GM18867 (cell line): Measurements from ENCODE around the gene KCNH4.
"Not testable (repeated sequence)": the region's sequence is repeated elsewhere in the genome, so short reads cannot be mapped to it uniquely, and the experiment has no call there.

Experiments
- ATAC-seq: cut with Tn5 transposase; IDR thresholded peaks from one replicate; pipeline ENCODE4 v1.9.1; 2021; ENCODE audit warnings: mild to moderate bottlenecking, moderate library complexity; ENCODE audit not compliant: unreplicated experiment

KCNH4 gene

DNA sequence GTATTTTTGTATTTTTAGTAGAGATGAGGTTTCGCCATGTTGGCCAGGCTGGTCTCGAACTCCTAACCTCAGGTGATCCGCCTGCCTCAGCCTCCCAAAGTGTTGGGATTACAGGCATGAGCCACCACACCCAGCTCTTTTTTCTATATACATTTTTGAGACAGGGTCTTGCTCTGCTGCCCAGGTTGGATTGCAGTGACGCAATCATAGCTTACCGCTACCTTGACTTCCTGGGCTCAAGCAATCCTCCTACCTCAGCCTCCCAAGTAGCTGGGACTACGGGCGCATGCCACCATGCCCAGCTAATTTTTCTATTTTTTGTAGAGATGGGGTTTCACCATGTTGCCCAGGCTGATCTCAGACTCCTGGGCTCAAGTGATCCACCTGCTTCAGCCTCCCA lies 40.3 kb downstream of the KCNH4 start:
- not testable (repeated sequence) for ATAC-seq

GRCh38 chr17:42138749-42139492 lies 42.0 kb downstream of the KCNH4 start:
- no peak for ATAC-seq

DNA sequence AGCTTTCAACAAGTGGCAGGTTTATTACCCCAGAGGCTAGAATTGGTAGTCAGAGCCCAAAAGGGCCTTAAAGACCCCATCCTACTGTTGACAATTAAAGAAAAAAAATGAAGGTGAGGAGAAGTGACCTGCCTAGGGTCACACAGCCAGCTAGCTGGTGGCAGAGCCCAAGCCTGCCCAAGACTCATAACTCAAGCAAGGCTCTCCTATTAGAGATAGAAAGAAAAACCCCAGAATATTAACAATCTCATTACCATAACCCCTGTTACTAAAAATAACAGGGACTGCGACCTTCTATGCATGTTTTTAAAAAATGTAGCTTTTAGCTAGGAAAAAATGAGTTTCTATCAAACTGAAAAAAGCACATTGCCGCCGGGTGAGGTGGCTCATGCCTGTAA lies 44.3 kb downstream of the KCNH4 start:
- ATAC-seq: no peak

- no peak for ATAC-seq
Measured at GRCh38 chr17:42135664-42136653, 45.0 kb downstream of the KCNH4 start.

DNA sequence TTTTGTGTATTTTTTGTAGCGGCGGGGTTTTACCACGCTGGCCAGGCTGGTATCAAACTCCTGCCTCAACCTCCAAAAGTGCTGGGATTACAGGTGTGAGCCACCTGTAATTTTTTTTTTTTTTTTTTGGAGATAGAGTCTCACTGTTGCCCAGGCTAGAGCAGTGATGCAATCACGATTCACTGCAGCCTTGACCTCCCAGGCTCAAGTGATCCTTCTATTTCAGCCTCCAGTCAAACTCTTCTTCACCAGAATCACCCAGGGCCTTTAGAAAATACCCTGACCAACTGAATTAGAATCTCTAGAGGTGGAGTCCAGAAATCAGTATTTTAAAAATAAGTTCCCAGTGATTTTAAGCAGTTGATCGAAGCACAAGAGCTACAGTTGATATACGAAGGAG lies 45.8 kb downstream of the KCNH4 start:
- ATAC-seq: no peak

GRCh38 chr17:42133461-42134041 lies 47.4 kb downstream of the KCNH4 start:
- peak; percentile 70 for ATAC-seq

DNA sequence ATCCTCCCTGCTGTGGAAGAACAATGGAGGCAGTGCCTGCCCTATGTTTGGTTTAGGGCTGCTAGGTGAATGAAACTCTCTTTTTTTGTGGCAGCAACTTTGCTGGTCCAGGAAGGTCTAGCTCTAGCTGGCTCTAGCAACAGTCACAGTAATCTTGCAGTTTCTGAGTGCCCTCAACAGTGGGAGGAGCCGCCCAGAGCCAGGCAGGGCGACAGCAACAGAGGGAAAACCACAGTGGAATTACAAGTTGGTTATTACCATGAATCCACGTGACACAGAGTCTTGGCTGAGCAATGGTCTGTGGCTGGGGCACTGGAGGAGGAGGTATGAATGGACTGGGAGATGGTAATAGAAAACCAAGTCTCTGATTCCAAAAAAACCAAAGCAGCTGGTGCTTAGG lies 48.0 kb downstream of the KCNH4 start:
- ATAC-seq: peak; percentile 26

DNA sequence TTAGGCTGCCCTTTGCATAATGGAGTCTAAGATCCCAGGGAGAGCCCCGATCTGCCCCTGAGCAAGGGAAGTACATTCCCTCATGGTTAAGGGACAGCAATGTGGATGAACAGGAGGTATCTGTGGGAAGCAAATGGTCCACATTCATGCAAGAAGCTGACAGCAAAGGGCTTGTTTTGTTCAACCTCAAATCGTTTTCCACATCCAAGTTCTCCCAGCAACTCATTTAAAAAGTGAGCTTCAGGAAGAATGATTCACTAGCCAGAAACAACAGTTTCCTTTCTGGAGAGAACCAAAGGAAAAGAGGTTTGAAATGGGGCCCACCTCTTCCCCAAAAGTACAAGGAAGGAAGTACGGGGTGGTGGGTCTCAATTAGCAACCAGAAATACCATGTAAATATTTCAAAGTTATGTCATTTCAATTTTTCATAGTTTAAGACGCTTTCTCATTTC lies 48.9 kb downstream of the KCNH4 start:
- ATAC-seq: no peak

GRCh38 chr17:42131232-42131631 lies 49.7 kb downstream of the KCNH4 start:
- ATAC-seq: no peak

GRCh38 chr17:42130310-42130936 lies 50.5 kb downstream of the KCNH4 start:
- no peak for ATAC-seq

DNA sequence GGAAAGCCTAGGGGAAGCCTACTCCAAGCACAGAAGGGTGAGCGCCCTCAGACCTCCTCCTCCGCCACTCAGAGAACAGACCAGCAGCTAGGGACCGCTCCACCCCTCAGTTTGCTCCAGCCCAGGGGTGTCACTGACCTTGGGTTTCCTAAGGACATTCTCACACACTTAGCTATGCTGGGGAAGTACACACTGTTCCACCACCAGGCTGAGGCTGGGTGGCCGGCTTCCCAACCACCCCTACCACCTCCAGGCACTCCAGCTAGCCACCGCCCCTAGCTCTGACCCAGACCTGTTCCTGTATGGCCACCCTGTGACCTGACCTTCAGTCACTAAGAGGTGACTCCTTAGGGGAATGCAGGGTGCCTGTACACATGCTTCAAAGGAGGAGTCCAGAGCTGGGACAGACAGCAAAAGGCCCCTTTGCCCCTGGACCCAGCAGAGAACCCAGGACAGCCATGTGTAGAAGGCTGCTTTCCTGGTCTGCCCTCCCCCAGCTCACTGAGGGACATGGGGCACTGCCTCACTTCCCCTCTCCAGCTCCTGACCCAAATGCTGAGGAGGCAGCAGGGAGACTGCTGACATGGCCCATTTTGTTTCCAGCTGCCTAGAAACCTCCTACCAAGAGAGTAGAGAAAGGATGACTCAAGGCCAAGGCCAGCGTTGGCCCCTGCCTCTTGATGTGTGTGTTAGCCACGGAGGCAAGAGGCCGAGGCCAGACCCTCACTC lies 51.7 kb downstream of the KCNH4 start:
- ATAC-seq: no peak

DNA sequence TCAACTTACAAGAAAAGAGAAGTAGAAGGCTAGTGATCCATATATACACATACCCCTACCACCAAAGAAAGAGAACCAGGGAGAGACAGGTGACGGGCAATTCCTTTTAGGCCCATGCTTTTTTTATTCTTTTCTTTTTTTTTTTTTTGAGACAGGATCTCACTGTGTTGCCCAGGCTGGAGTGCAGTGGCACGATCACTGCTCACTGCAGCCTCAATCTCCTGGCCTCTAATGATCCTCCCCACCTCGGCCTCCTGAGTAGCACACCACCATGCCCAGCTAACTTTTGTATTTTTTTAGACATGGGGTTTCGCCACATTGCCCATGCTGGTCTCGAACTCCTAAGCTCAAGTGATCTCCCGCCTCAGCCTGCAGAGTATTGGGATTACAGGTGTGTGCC lies 53.5 kb downstream of the KCNH4 start:
- no peak for ATAC-seq

DNA sequence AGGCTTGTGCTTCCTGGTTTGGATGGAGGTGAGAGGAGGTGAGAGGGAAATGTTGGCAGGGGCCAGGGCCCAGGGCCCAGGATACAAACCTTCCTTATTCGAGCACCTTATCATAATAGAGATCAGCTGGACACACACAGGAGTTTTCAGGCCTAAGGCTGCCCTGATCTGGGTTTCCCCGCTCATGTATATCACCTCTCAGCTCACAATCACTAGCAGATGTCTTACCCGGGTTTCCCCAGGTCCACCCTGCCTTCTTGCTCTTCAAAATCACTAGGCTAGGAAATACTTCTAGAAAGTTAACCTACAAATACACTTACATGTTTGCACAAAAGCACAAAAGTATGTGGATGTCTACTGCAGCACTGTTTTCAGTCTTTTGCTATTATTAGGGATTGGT lies 54.1 kb downstream of the KCNH4 start:
- ATAC-seq: no peak

DNA sequence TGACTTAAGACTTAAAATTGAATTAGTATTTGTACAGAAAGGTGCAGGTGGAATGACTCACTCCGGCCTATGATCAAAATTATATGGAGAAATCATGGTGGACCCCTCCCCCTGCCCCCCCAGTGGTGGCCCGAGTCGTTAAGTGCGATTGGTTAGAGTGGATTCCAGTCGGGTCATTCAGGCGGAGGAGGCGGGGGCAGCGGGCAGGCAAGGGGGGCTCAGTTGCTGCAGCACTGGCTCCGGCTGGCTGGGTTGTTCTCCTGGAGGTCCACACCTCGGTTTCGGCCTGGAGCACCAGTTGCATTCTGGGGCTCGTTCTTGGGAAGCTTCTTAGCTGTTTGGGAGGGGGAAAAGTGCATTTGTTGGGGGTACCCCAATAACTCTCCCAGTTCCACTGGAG lies 55.4 kb downstream of the KCNH4 start:
- ATAC-seq: no peak

GRCh38 chr17:42124256-42124655 lies 56.7 kb downstream of the KCNH4 start:
- no peak for ATAC-seq

DNA sequence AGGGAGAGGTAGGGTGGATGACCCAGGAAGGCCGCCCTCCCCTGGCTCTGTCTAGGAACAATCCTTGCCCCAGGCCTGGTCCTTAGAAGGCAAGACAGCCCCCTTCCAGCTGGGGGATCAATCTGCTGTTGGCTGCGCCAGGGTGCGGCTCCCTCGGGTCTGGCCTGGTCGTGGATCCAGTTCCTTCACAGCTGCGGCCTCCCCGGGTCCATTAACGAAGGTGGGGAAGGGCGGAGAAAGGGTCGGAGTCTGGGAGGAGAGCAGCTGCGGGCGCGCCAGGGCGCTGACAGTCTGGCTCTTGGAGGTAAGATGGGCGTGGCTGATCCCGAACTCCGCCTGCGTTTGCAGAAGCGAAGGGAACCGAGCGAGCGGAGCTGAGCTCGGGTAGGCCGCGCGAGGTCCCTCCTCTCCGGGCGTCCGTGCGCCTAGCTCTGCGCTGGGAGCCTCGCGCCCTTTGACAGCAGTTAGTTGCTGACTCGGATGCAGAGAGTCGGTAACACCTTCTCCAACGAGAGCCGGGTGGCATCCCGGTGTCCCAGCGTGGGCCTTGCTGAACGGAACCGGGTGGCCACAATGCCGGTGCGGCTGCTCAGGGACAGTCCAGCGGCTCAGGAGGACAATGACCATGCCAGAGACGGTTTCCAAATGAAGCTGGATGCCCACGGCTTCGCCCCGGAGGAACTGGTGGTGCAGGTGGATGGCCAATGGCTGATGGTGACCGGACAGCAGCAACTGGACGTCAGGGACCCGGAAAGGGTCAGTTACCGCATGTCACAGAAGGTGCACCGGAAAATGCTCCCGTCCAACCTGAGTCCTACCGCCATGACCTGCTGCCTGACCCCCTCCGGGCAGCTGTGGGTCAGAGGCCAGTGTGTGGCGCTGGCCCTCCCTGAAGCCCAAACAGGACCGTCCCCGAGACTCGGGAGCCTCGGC lies 58.3 kb downstream of the KCNH4 start, which contains the start of gene HSPB9:
Gene HSPB9, plus strand, starts transcription at position 434 of the 933 bp plus-strand sequence. Its CDS starts 47 bp downstream, at position 481.
- no peak for ATAC-seq

DNA sequence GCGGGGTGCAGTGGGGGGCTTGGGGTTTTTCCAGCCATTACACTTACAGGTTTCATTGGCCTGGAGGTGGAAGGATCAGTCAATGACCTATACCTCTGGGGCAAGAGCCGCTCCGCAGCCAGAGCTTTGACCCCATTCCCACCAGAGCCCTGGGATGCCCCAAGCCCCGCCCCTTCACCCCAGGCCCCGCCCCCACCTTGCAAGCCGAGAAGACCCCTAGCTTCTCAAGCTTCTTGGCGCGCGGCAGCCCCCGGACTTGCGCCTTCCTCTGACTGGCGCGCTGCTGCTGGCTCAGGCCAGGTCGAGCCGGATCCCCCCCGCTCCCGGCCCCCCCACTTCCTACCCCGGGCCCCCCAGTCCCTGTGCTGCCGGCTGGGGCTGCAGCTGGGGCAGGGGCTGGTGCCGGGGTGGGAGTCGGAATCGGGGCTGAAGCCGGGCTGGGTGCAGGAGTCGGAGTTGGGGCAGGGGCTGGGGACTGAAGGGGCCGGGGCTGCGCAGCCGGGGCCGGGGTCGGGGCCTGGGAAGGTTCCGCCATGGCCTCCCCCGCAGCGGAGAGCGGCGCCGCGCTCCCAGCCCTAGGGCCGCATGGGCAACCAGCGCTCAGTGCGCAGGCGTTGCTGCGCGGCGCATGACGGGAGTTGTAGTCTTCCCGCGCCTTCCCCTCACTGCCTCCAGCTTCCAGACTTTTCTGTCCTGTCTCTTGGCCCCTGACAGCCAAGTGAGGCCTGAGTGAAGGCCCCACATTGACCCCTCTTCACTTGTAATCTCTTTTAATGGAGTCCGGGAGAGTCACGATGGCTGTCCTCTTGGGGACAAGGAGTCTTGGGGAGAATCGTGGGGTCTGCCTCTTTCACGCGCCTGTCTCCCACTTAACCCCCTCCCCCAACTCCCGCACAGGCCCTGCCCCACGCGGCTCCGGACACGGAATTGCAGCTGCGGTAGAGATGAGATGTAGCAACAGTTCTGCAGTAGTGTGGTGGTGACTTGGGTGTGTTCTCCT lies 59.9 kb downstream of the KCNH4 start, which contains the start of gene KAT2A:
Gene KAT2A, minus strand, starts transcription at position 598 of the 1,000 bp plus-strand sequence. Its CDS starts 63 bp downstream, at position 535.
- peak; percentile 58 for ATAC-seq
